Fibroblast of skin of right quadriceps (primary cell): Measurements from ENCODE around the gene GYG1.
A peak's percentile ranks its signal among the peaks of the same experiment; 100 is the strongest.

Experiments
- DNase-seq: peaks from one replicate; pipeline ENCODE4 v3.0.0-alpha.2; 2013

Gene GYG1

GRCh38 chr3:148990236-148990635 is 1.1 kb upstream of the GYG1 start:
- no peak for DNase-seq

GRCh38 chr3:148992027-148992634 is 791 bp downstream of the GYG1 start:
- DNase-seq, result peak; percentile 34

- DNase-seq, result no peak
Observed at GRCh38 chr3:148992635-148993255, 1.4 kb downstream of the GYG1 start.

- DNase-seq, result no peak
Observed at GRCh38 chr3:148997623-148998022, 6.3 kb downstream of the GYG1 start.

GRCh38 chr3:148998297-148998696 is 7.0 kb downstream of the GYG1 start:
- no peak for DNase-seq

GRCh38 chr3:148998715-148999423 is 7.5 kb downstream of the GYG1 start:
- DNase-seq, result no peak

- no peak for DNase-seq
Observed at GRCh38 chr3:148999806-149000205, 8.5 kb downstream of the GYG1 start.

- DNase-seq, result no peak
Observed at GRCh38 chr3:149000206-149000745, 8.9 kb downstream of the GYG1 start.

GRCh38 chr3:149001727-149002126 is 10.4 kb downstream of the GYG1 start:
- DNase-seq, result no peak

- no peak for DNase-seq
Observed at GRCh38 chr3:149003653-149004305, 12.4 kb downstream of the GYG1 start.

GRCh38 chr3:149004622-149005021 is 13.3 kb downstream of the GYG1 start:
- DNase-seq, result peak; percentile 28

- peak; percentile 75 for DNase-seq
Observed at GRCh38 chr3:149005416-149005815, 14.1 kb downstream of the GYG1 start.

GRCh38 chr3:149007567-149008257 is 16.4 kb downstream of the GYG1 start:
- DNase-seq, result no peak

- DNase-seq, result no peak
Observed at GRCh38 chr3:149009732-149010131, 18.4 kb downstream of the GYG1 start.

- no peak for DNase-seq
Observed at GRCh38 chr3:149010504-149010951, 19.2 kb downstream of the GYG1 start.

GRCh38 chr3:149010966-149011365 is 19.6 kb downstream of the GYG1 start:
- no peak for DNase-seq

- DNase-seq, result no peak
Observed at GRCh38 chr3:149011676-149012075, 20.3 kb downstream of the GYG1 start.

GRCh38 chr3:149013726-149014125 is 22.4 kb downstream of the GYG1 start:
- no peak for DNase-seq

- peak; percentile 42 for DNase-seq
Observed at GRCh38 chr3:149015393-149015792, 24.1 kb downstream of the GYG1 start.

- no peak for DNase-seq
Observed at GRCh38 chr3:149016242-149016641, 24.9 kb downstream of the GYG1 start.

GRCh38 chr3:149016669-149017541 is 25.6 kb downstream of the GYG1 start:
- DNase-seq, result peak; percentile 94

- peak; percentile 31 for DNase-seq
Observed at GRCh38 chr3:149018247-149018646, 26.9 kb downstream of the GYG1 start.
